PC-3 (cell line): ENCODE results near the gene CALM1. TPM values are rescaled to one million over a fixed set of nuclear protein-coding genes. Genes with fewer than 3 reads are reported as not detected.
A peak's percentile ranks its signal among the peaks of the same experiment; 100 is the strongest.

Experiments
- ATAC-seq: fragments of 200-7000 bp; cut with Tn5 transposase; 2 replicates; pipeline ENCODE4 v1.9.1; 2020; ENCODE audit warnings: mild to moderate bottlenecking, moderate library complexity
- BruUV-seq: library from RNA; stranded (reverse); fragments of 400-500 nt; replicated peaks from 2 replicates; lab custom pipeline; 2021; lab: Mats Ljungman, UMichigan
- CTCF ChIA-PET: fragments of 300-600 bp; sonication (Branson Sonifier 250); formaldehyde crosslinking; loops from one replicate; lab custom pipeline; 2022; ENCODE audit warnings: antibody characterized with exemption; lab: Charles Lee
- POLR2A ChIA-PET: fragments of 300-600 bp; sonication (Branson Sonifier 250); formaldehyde crosslinking; loops from one replicate; lab custom pipeline; 2022; ENCODE audit warnings: antibody characterized with exemption; ENCODE audit not compliant: unreplicated experiment; lab: Charles Lee
- DNase-seq: peaks from one replicate; pipeline ENCODE4 v3.0.0-alpha.2; 2015
- H2AFZ ChIP-seq: fragments of 300-600 bp; sonication (generic); 2 replicates; pipeline ENCODE4 v1.6.0; 2016; ENCODE audit warnings: antibody characterized with exemption, low read length
- H3F3A ChIP-seq: fragments of 300-600 bp; sonication (generic); one replicate; pipeline ENCODE4 v1.6.0; 2017; ENCODE audit warnings: antibody characterized with exemption, low read length, control low read depth, mild to moderate bottlenecking; ENCODE audit not compliant: unreplicated experiment
- H3K27ac ChIP-seq: fragments of 300-600 bp; sonication (generic); 2 replicates; pipeline ENCODE4 v1.5.1; 2016; ENCODE audit warnings: mild to moderate bottlenecking, low read length
- H3K27me3 ChIP-seq: fragments of 300-600 bp; sonication (generic); 2 replicates; pipeline ENCODE4 v1.6.1; 2016; ENCODE audit warnings: low read length, mixed read lengths
- H3K36me3 ChIP-seq: fragments of 300-600 bp; sonication (generic); 2 replicates; pipeline ENCODE4 v1.6.1; 2016; ENCODE audit warnings: low read depth, mixed run types, low read length, mixed read lengths
- H3K4me1 ChIP-seq: fragments of 300-600 bp; sonication (generic); 2 replicates; pipeline ENCODE4 v1.5.1; 2016; ENCODE audit warnings: low read length; ENCODE audit not compliant: insufficient read depth
- H3K4me2 ChIP-seq: fragments of 300-600 bp; sonication (generic); 2 replicates; pipeline ENCODE4 v1.6.0; 2016; ENCODE audit warnings: low read length
- H3K4me3 ChIP-seq: fragments of 300-600 bp; sonication (generic); 2 replicates; pipeline ENCODE4 v1.5.1; 2016; ENCODE audit warnings: mild to moderate bottlenecking, low read length, mixed read lengths
- H3K79me2 ChIP-seq: fragments of 300-600 bp; sonication (generic); 2 replicates; pipeline ENCODE4 v1.6.1; 2017; ENCODE audit warnings: low read length, mixed read lengths
- H3K9ac ChIP-seq: fragments of 300-600 bp; sonication (generic); 2 replicates; pipeline ENCODE4 v1.6.0; 2016; ENCODE audit warnings: mild to moderate bottlenecking, low read length
- H3K9me2 ChIP-seq: fragments of 300-600 bp; sonication (generic); replicated peaks from 2 replicates; pipeline ENCODE4 v1.6.1; 2016; ENCODE audit warnings: mixed run types, low read length, mixed read lengths
- H3K9me3 ChIP-seq: fragments of 300-600 bp; sonication (generic); 2 replicates; pipeline ENCODE4 v1.6.1; 2016; ENCODE audit warnings: low read length, mixed read lengths
- H4K20me1 ChIP-seq: fragments of 300-600 bp; sonication (generic); 2 replicates; pipeline ENCODE4 v1.6.1; 2016; ENCODE audit warnings: low read length, mixed read lengths
- EZH2 ChIP-seq: fragments of 300-600 bp; sonication (generic); IDR thresholded peaks from one replicate; pipeline ENCODE4 v1.6.1; 2017; ENCODE audit warnings: antibody characterized with exemption, mild to moderate bottlenecking, low read length; ENCODE audit not compliant: unreplicated experiment
- EZH2phosphoT487 ChIP-seq: fragments of 300-600 bp; sonication (generic); IDR thresholded peaks from 2 replicates; pipeline ENCODE4 v1.6.1; 2018; ENCODE audit warnings: mild to moderate bottlenecking, antibody characterized with exemption, low read length, borderline replicate concordance
- intact Hi-C: fragments of 100-400 bp; cut with micrococcal nuclease; formaldehyde crosslinking; loops from 2 replicates; pipeline ENCODE4 v1.9.0; 2023
- total RNA-seq: library from RNA; depleted of rRNA; stranded (reverse); fragments of >200 nt; gene quantifications from 2 replicates; pipeline ENCODE4 v1.2.3, GENCODE V29; 2014
- TF ChIP-seq, protein P1 (sequence below): fragments of 300-600 bp; sonication (generic); conservative IDR thresholded peaks from 2 replicates; pipeline ENCODE4 v1.5.1; 2017; ENCODE audit warnings: antibody characterized with exemption, low read depth, mild to moderate bottlenecking, low read length

The CALM1 gene
- total RNA-seq, 1 experiment from 2014 or later: 1,162 TPM

DNA sequence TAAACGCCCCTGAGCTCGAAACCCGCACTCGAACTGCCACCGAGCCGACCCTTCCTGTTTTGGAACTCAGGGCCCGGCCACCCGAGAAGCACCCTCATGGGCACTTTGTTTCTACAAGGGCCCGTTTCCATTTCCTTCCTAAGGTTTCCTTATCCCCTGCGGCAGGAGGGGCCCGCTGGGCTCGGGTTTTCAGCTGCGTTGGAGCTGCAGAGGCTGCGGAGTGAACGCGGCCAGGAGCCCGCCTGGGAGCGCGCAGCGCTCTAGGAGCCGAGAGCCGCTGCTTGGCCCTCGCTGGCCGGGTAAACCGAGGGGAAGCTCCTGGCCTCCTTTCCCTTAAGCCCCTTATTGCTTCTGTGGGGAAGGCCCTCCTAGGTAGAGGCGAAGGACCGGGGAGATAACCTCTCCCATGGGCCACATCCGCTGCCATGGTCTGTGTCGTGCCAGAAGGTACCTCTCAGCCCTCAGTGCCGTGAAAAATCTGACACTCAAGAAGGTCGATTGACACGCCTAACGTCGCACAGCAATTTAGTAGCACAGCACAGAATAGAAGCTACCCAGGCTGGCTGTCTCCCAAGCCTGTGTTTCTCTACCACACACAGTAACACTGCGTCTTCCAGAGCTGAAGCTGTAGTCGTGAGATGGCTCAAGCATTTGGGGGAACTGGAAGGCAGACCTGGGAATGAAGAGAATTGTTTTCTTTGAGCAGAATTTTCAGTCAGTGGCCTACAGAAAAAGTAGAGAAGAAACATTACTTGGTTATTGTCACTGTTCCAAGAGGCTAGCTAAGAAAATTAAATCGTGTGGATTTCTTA, 12.9 kb upstream of the CALM1 start:
- H3K9me2 ChIP-seq: no peaks in the 10 kb centered on the region
- H4K20me1 ChIP-seq: no peaks in the 10 kb centered on the region
- TF ChIP-seq EZH2 (no peak), EZH2phosphoT487 (no peak)
- TF ChIP-seq, protein P1, sequence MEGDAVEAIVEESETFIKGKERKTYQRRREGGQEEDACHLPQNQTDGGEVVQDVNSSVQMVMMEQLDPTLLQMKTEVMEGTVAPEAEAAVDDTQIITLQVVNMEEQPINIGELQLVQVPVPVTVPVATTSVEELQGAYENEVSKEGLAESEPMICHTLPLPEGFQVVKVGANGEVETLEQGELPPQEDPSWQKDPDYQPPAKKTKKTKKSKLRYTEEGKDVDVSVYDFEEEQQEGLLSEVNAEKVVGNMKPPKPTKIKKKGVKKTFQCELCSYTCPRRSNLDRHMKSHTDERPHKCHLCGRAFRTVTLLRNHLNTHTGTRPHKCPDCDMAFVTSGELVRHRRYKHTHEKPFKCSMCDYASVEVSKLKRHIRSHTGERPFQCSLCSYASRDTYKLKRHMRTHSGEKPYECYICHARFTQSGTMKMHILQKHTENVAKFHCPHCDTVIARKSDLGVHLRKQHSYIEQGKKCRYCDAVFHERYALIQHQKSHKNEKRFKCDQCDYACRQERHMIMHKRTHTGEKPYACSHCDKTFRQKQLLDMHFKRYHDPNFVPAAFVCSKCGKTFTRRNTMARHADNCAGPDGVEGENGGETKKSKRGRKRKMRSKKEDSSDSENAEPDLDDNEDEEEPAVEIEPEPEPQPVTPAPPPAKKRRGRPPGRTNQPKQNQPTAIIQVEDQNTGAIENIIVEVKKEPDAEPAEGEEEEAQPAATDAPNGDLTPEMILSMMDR: no peak
- peak overlapping the region; percentile 98 for H3K9ac ChIP-seq
- peak overlapping the region; percentile 66 for H3K27ac ChIP-seq
- ChIA-PET CTCF (interaction anchor here (0.8 to 1.2 kb wide), 3 partner anchors 16 to 374 kb away, joined by 3 read pairs; no protein-coding TSS in a partner anchor), POLR2A (interaction anchor here (0.5 to 2.6 kb wide), 7 partner anchors 14 to 748 kb away, joined by 3 to 15 read pairs (median 5); no protein-coding TSS in a partner anchor)
- peaks cover 4% of the 10 kb centered on the region; the same call in 1 of the 2 replicates for H3K79me2 ChIP-seq
- DNase-seq (peak; percentile 39), ATAC-seq (peak; percentile 8)
- H3K27me3 ChIP-seq: no peaks in the 10 kb centered on the region
- H2AFZ ChIP-seq: peak overlapping the region; percentile 82
- H3K4me2 ChIP-seq: peak overlapping the region; percentile 91
- intact Hi-C loops: loop anchor here (1.0 to 10.0 kb wide), 8 partner anchors 13 to 765 kb away; partner anchors contain the start of genes CALM1 and RPS6KA5
- peaks cover 43% of the 10 kb centered on the region for H3K4me1 ChIP-seq
- H3K4me3 ChIP-seq: peak overlapping the region; percentile 82
- no peaks in the 10 kb centered on the region for H3K36me3 ChIP-seq
- TSS peak; percentile 95 for BruUV-seq
- no peaks in the 10 kb centered on the region for H3K9me3 ChIP-seq
- H3F3A ChIP-seq: no peaks in the 10 kb centered on the region

DNA sequence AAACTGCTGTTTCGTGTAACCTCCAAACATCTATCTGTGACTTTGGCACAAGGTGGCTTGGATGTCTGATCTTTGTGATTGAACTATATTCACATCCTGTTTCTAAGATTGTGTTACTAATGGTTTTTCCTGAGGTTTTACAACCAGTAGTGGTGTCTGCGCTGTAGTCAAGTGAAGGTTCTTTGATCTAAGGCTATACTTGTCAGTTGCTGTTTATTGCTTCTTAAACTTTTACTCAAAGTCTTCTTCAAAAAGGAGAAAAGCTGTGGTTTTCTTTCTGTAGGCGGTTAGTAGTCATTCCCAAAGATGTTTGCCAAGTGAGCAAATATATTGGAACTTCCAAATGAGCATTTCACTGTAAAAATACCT, 12.3 kb upstream of the CALM1 start:
- Histone ChIP-seq H4K20me1 (no peaks in the 10 kb centered on the region), H3K27me3 (no peaks in the 10 kb centered on the region), H3K4me2 (peak overlapping the region; percentile 91), H3K27ac (peak overlapping the region; percentile 66), H3K9me2 (no peaks in the 10 kb centered on the region), H3F3A (no peaks in the 10 kb centered on the region), H3K79me2 (peaks cover 4% of the 10 kb centered on the region; the same call in 1 of the 2 replicates), H3K9ac (peak overlapping the region; percentile 98; the same call in 1 of the 2 replicates), H2AFZ (peak overlapping the region; percentile 82; the same call in 1 of the 2 replicates), H3K4me1 (peaks cover 49% of the 10 kb centered on the region), H3K9me3 (no peaks in the 10 kb centered on the region), H3K36me3 (no peaks in the 10 kb centered on the region), H3K4me3 (peak overlapping the region; percentile 82; the same call in 1 of the 2 replicates)
- ATAC-seq: no peak
- intact Hi-C loops: loop anchor here (5.0 to 10.0 kb wide), 3 partner anchors 313 to 678 kb away; partner anchors contain the start of gene RPS6KA5
- ChIA-PET CTCF (interaction anchor here (0.6 kb wide), 1 partner anchor 342 kb away, joined by 5 read pairs; no protein-coding TSS in a partner anchor), POLR2A (interaction anchor here (0.5 to 1.1 kb wide), 7 partner anchors 14 to 297 kb away, joined by 3 to 5 read pairs (median 4); no protein-coding TSS in a partner anchor)
- DNase-seq: peak; percentile 59
- no TSS peak for BruUV-seq
- no peak for TF ChIP-seq EZH2
- TF ChIP-seq, protein P1: no peak
- TF ChIP-seq EZH2phosphoT487: no peak
